KMS-11 (cell line): ENCODE measurements around the gene REN.

ENCODE experiments used
- H2AFZ ChIP-seq: fragments of 200-600 bp; sonication (generic); 2 replicates; pipeline ENCODE4 v1.6.1; 2016; ENCODE audit warnings: antibody characterized with exemption, mixed run types, low read depth
- H3K27ac ChIP-seq: fragments of 200-600 bp; sonication (generic); 2 replicates; pipeline ENCODE4 v1.6.1; 2016; ENCODE audit warnings: mild to moderate bottlenecking, mixed run types
- H3K27me3 ChIP-seq: fragments of 200-600 bp; sonication (generic); 2 replicates; pipeline ENCODE4 v1.6.1; 2017; ENCODE audit warnings: mild to moderate bottlenecking, low read depth, mixed run types, moderate library complexity; ENCODE audit not compliant: insufficient read depth
- H3K36me3 ChIP-seq: fragments of 200-600 bp; sonication (generic); 2 replicates; pipeline ENCODE4 v1.6.1; 2017; ENCODE audit warnings: mild to moderate bottlenecking, mixed run types; ENCODE audit not compliant: insufficient read depth
- H3K4me1 ChIP-seq: fragments of 200-600 bp; sonication (generic); 2 replicates; pipeline ENCODE4 v1.6.1; 2016; ENCODE audit warnings: mild to moderate bottlenecking, low read depth, mixed run types; ENCODE audit not compliant: poor library complexity, severe bottlenecking
- H3K4me2 ChIP-seq: fragments of 200-600 bp; sonication (generic); 2 replicates; pipeline ENCODE4 v1.7.0; 2016; ENCODE audit warnings: mild to moderate bottlenecking, mixed run types
- H3K4me3 ChIP-seq: fragments of 200-600 bp; sonication (generic); IDR thresholded peaks from 2 replicates; pipeline ENCODE4 v1.6.1; 2017; ENCODE audit warnings: low read depth, low read length, mixed read lengths; ENCODE audit not compliant: insufficient read depth
- H3K79me2 ChIP-seq: fragments of 200-600 bp; sonication (generic); 2 replicates; pipeline ENCODE4 v1.6.1; 2016; ENCODE audit warnings: low read depth, mixed run types; ENCODE audit not compliant: insufficient read depth
- H3K9ac ChIP-seq: fragments of 200-600 bp; sonication (generic); 2 replicates; pipeline ENCODE4 v1.6.1; 2016; ENCODE audit warnings: mild to moderate bottlenecking, mixed run types
- H4K20me1 ChIP-seq: fragments of 200-600 bp; sonication (generic); 2 replicates; pipeline ENCODE4 v1.6.1; 2016; ENCODE audit warnings: mild to moderate bottlenecking, mixed run types; ENCODE audit not compliant: insufficient read depth
- CTCF ChIP-seq: fragments of 200-600 bp; sonication (generic); conservative IDR thresholded peaks from 2 replicates; pipeline ENCODE4 v1.6.1; 2017; ENCODE audit warnings: low read depth, mild to moderate bottlenecking, antibody characterized with exemption, low read length, moderate library complexity, mixed read lengths

The REN gene

DNA sequence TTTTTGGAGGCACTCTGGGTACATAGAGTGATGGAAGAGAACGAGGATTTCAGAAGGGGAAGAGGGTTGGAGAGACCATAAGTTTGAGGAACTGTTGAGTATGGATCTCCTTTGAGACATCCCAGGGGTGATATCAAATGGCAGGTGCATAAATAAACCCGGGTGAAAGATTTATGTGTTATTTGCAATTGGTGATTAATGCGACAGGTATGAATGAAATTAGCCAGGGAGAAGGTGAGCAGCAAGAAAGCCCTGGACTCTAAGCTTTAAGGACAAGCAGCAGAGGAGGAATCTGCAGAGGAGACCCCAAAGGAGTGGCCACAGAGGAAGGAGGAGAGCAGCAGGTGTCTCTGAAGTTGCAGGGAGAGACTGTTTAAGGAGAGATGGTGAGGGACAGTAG is 8.8 kb upstream of the REN start:
- Histone ChIP-seq H3K4me2 (no peak overlapping the region), H3K79me2 (no peaks in the 10 kb centered on the region), H3K27me3 (peaks cover 11% of the 10 kb centered on the region; the same call in 1 of the 2 replicates), H3K4me3 (no peak overlapping the region), H3K9ac (no peak overlapping the region), H2AFZ (no peak overlapping the region), H3K4me1 (no peaks in the 10 kb centered on the region), H3K36me3 (no peaks in the 10 kb centered on the region), H4K20me1 (no peaks in the 10 kb centered on the region), H3K27ac (no peak overlapping the region)
- TF ChIP-seq CTCF = no peak

- Histone ChIP-seq H3K79me2 (no peaks in the 10 kb centered on the region), H3K27me3 (peaks cover 8% of the 10 kb centered on the region; the same call in 1 of the 2 replicates), H3K4me1 (no peaks in the 10 kb centered on the region), H2AFZ (no peak overlapping the region), H3K9ac (no peak overlapping the region), H3K4me2 (no peak overlapping the region), H3K4me3 (no peak overlapping the region), H4K20me1 (no peaks in the 10 kb centered on the region), H3K27ac (no peak overlapping the region), H3K36me3 (no peaks in the 10 kb centered on the region)
- no peak for TF ChIP-seq CTCF
Observed at GRCh38 chr1:204172404-204173029, 6.4 kb upstream of the REN start.

DNA sequence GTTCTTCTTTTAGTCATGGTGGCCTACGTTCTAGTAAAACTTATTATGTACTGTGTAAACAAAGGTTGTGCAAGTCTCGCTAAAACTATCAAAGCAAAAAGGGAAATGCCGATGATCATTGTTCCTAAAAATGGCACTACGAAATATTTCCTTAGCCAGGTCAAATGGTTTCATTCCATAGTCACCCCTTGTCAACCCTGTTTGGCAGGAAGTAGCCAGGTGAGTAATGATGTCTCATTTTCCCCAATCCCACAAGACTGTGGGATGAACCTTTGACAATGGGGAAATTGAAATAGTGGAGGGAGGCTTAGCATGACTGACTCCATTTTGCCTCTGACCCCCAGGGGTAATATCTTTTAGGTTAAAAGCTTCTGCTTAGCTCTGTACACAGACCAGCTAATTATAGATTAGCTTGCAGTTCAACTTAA is 5.6 kb upstream of the REN start:
- Histone ChIP-seq H3K9ac (no peak overlapping the region), H2AFZ (no peak overlapping the region), H3K4me3 (no peak overlapping the region), H4K20me1 (no peaks in the 10 kb centered on the region), H3K79me2 (no peaks in the 10 kb centered on the region), H3K4me1 (no peaks in the 10 kb centered on the region), H3K36me3 (no peaks in the 10 kb centered on the region), H3K27me3 (peaks cover 1% of the 10 kb centered on the region; the same call in 1 of the 2 replicates), H3K4me2 (no peak overlapping the region), H3K27ac (no peak overlapping the region)
- TF ChIP-seq CTCF = no peak

DNA sequence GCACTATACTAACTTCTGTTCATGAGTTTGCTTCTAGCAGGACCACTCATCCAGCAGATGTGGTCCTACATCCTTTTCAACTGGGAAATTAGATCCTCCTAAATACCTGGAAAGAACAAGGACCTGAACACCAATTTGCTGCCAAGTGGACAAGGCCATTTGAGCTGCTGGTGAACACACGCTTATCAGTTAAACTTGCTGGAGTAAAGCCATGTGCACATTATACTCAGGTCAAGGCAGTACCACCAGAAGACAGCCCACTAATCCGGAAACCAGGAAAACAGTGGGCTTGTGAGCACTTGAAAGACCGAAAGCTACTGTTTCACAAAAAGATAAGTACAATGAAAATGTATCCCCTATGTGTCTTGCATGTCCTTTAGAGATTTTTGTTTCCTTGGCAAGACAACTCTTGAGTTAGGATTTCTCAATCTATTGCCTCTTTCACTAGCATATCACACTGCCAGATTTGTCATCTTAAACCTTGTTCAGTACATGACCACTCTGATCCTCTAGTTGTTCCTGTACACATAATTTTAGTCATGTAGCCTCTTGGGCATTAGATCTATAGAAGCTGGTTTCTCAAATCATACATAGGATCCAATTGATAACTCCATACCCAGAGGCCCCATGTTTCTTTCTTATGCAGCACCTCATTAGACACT is 4.5 kb upstream of the REN start:
- no peaks in the 10 kb centered on the region for H4K20me1 ChIP-seq
- H3K27me3 ChIP-seq = no peaks in the 10 kb centered on the region; the same call in 1 of the 2 replicates
- no peak overlapping the region for H3K9ac ChIP-seq
- no peaks in the 10 kb centered on the region for H3K4me1 ChIP-seq
- no peak overlapping the region for H3K4me2 ChIP-seq
- H3K79me2 ChIP-seq = no peaks in the 10 kb centered on the region
- no peak for TF ChIP-seq CTCF
- no peak overlapping the region for H2AFZ ChIP-seq
- H3K4me3 ChIP-seq = no peak overlapping the region
- no peaks in the 10 kb centered on the region for H3K36me3 ChIP-seq
- no peak overlapping the region for H3K27ac ChIP-seq
